Activated CD8-positive, alpha-beta memory T cell treated with anti-CD3 and anti-CD28 coated beads, Interleukin-2, amount 50 U/mL, for 24 hours (primary cell): ENCODE results near the gene KCNG4.

Experiments
- DNase-seq: peaks from one replicate; pipeline ENCODE4 v3.0.0-alpha.2; 2020; ENCODE audit errors: extremely low read depth

Gene KCNG4

GRCh38 chr16:84182680-84183571 is 56.9 kb downstream of the KCNG4 start:
- no peak for DNase-seq

DNA sequence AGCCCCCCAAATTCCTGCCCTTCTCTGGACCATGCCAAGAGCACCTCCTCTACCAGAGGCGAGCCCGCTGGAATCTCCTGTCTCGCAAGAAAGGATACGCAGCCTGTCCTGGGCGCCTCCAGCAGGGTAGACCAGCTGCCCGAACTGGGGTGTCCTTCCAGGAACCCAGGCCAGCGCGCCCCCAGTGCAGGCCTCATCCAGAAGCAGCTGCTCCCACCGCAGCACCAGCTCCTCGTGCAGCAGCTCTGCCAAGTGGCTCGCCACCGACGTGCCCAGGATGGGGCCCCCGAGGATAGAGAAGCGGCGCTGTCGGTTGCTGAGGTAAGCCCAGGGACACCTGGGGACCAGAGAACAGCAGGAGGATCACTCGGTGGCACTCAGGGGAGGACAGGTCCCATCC is 57.7 kb downstream of the KCNG4 start:
- no peak for DNase-seq

DNA sequence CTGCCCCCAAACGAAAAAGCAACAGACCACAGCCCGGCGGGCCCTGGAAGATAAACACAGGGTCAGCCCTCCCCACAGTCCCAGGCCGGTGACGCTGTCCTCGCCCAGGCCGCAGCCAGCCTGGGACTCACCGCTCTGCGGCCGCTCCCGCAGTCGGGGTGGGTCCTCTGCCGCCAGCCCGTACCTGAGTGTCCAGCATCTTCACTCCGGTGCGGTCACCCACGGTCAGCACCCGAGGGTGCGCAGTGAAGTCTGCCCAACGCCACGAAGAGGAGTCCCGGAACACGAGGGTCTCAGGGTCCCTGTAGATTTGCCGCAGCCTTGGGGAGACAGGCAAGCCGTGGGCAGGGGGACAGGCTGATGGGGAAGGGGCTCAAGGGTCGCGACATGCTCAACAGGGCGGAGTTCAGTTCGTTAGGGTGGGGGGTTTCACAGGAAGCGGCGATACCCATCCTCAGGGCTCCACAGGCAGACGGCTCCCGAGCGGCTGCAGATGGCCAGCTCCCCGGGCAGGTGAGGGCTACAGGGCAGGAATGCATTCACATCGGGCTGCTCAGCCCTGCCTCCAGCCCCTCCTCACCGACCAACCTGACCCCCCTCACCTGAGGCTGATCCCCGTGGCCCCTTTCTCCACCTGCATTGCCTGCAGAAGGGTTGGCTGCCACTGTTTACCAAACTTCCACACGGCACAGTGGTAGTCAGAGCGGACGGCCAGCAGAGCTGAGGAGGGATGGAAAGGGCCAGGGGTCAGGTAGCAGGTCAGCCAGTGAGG is 58.5 kb downstream of the KCNG4 start:
- DNase-seq: no peak

GRCh38 chr16:84180519-84181140 is 59.2 kb downstream of the KCNG4 start:
- no peak for DNase-seq

GRCh38 chr16:84179612-84180320 is 60.0 kb downstream of the KCNG4 start:
- DNase-seq: no peak

DNA sequence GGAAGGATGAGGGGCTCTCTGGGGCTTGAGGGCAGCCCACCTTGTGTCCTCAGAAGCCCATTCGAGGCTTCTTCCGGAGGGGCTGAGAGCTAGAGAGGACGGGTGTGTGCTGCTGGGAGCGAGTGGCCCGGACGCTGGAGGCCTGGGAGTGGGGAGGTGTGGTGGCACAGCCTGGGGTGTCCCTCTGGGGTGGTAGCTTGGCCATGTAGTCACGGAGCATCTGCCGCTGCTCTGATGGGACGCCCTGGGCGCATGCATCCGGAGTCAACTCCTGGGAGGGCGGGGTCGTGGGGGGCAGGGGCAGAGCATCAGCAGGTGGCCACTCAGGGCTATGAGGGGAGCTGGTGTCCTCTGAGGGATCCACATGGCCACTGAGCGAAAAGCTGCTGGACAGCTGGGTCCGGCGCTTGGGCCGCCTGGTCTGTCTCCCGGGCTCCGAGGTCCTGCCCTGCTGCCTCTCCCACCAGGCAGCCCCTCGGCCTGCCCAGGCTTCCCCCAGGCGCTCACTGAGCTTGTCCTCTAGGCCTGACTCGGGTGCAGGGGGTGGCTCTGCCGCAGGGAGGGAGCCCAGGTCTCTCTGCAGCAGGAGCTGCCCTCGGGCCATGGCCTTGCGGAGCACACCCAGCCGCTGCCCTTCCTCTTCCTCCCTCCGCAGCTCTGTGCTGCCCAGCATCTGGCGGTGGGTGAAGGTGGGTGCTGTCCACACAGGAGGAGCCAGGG is 60.8 kb downstream of the KCNG4 start:
- no peak for DNase-seq

DNA sequence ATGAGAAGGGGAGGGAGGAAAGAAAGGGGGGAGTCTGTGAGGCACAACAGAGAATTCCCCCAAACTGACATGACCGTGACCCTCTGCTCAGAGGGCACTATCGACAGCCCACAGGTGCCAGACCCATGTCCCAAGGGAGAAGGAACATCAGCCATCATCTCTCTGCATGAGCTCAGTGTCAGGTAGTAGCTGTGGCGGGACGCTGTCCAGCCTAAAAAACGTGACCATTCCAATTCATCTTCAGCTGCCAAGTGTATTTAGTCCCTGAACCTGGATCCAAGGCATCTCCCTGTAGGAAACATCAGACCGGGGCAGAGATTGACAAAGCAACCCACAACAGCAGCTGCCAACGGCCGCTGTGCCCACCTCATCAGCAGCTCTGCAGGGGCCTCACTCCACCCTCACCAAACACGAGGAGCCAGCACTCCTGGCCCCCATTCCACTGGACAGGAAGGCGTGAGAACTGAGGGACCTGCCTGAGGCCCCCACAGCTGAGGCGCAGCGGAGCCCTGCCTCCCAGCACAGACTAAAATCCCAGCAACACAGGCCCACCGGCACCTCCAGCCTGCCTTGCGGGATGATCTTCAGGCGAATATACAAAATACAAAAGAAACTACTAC is 61.6 kb downstream of the KCNG4 start:
- DNase-seq: no peak

DNA sequence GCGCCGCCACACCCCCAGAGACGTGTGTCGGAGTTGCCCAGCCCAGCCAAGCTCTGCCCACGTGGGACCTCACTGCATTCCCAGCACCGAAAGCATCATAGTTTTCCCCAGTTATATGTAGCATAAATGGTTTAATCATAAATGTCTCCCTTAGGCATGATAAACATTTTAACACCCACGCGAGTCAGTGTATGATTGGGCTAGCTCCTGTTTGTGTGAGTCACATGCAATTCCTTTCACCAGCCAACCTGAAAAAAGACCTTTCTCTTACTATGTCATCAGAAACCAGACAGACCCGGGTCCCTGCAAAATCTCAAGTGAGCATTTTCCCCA is 62.1 kb downstream of the KCNG4 start:
- DNase-seq: no peak

DNA sequence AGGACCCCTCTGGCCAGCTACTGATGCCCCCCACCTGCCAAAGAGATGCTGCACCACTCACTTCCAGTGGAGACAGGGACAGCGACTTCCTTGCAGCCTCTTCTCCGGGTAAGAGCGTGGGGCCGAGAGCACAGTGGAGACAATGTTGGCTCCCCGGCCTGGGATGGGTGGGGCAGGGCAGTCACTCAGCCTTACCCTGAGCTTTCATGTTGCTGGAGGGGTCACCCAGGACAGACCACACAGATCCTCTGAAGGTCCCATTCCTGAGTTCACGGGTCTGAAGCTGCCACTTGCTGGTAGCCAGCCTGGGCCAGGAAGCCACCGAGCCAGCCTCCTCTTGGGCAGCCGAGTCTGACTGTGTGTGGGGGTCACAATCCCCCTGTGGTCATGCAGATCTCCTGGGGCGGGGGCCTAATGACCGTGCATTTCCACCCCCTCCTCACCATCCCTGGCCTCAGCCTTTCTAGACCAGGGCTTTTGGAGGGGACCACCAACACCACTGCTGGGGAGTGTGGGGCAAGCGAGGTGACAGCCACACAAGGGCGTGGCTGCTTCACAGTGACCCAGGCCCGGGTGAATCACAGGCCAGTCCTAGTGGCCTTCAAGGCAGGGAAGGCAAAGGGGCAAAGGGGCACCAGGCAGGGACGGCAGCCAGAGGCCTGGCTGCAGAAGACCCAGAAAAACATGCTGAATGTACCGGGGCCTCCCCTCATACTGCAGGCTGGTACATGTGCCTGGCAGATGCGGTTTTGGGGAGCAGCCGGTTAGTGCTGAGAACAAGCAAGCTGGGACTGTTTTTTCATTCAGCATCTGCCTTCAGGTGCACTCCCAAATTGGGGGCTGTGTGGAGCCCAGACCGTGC is 63.4 kb downstream of the KCNG4 start:
- DNase-seq: no peak

DNA sequence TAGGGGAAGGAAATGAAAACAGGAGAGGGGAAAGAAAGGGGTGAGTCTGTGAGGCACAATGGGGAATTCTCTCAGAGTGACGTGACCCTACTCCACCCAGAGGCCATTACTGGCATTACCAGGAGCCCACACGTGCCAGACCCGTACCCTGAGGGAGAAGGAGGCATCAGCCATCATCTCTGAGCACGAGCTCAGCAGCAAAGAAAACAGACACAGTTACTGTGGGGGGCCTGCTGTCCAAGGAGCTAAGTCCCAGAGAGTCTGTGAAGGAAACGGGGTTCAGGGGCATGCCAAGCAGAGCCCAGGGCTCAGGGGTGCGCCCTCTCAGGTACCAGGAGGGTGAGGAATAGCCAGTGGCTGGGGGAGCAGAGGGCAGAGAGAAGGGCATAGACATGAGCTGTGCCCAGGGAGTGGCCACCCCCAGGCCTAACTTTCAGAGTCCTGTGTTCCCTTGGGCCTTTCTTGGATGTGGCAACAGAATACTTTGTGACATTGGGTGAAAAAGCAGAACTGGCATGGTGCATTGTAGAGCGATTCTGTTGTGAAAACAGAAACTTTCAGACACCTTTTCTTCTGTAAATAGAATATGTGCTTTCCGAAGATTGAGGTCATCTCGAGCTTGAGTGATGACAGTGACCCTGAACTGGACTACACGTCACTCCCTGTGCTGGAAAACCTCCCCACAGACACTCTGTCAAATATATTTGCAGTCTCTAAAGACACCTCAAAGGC is 64.3 kb downstream of the KCNG4 start:
- DNase-seq: peak; percentile 49

DNA sequence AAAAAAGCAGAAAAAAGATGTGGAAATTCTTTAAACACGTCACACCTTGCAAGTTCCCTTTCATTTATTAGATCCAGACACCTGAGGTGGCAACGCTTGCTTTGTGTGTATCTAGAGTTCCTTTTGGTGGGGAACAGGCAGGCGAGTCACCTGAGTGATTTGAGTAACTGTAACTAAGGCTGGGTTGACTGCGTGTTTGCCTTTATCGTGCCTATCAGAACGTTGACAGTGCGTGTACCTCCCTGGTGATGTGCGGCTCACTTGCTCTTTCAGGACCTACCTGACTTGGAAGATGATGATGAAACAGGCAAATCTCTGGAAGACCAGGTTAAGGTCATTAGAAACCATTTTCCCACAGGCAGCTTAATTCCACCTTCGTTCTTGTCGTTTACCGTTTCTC is 65.4 kb downstream of the KCNG4 start:
- no peak for DNase-seq

- DNase-seq: no peak
These were observed 70.0 kb downstream of the KCNG4 start for GRCh38 chr16:84169765-84170310.
